ENCODE measurements around the gene MC3R.

Gene MC3R

GRCh38 chr20:56249956-56250355 lies 1.4 kb downstream of the MC3R start:
- Histone ChIP-seq H3K4ac (ENCODE audit: low read depth, low read length) (no peak overlapping the region), H3K9ac (ENCODE audit: low read length) (no peak overlapping the region), H3K27ac (ENCODE audit: low read depth, low read length) (no peak overlapping the region), H2BK120ac (ENCODE audit: low read depth, low read length) (no peak overlapping the region), H2BK15ac (replicated peaks; ENCODE audit: low read depth) (no peak overlapping the region), H3K4me3 (ENCODE audit: low read length) (no peak overlapping the region), H3K36me3 (ENCODE audit: control insufficient read depth, insufficient read depth, low read length) (no peaks in the 10 kb centered on the region), H3K23ac (ENCODE audit: low read length) (no peak overlapping the region), H3K18ac (ENCODE audit: low read length) (no peak overlapping the region), H3K56ac (ENCODE audit: low read length) (no peak overlapping the region), H2AK5ac (ENCODE audit: low read length) (no peak overlapping the region), H2BK5ac (ENCODE audit: low read length) (no peak overlapping the region), H4K8ac (ENCODE audit: low read depth, low read length) (no peak overlapping the region), H3K79me1 (ENCODE audit: low read length) (no peaks in the 10 kb centered on the region), H3K79me2 (ENCODE audit: control insufficient read depth, insufficient read depth, low read length) (no peaks in the 10 kb centered on the region), H4K5ac (ENCODE audit: low read length) (no peak overlapping the region), H3K4me1 (ENCODE audit: control insufficient read depth, low read depth, low read length) (no peaks in the 10 kb centered on the region), H3K4me2 (ENCODE audit: low read length) (no peak overlapping the region), H3K27me3 (ENCODE audit: insufficient read depth, low read length, poor library complexity) (no peaks in the 10 kb centered on the region)
- no peak for DNase-seq
- WGBS (ENCODE audit: extremely low coverage, insufficient coverage, low lambda C conversion rate): no CpG with 5 or more reads among the region's 7 CpGs

GRCh38 chr20:56257604-56258003 lies 9.1 kb downstream of the MC3R start:
- Histone ChIP-seq H3K23ac (ENCODE audit: low read length) (no peak overlapping the region), H2BK120ac (ENCODE audit: low read depth, low read length) (no peak overlapping the region), H3K36me3 (ENCODE audit: control insufficient read depth, insufficient read depth, low read length) (no peaks in the 10 kb centered on the region), H3K27ac (ENCODE audit: low read depth, low read length) (no peak overlapping the region), H3K4me3 (ENCODE audit: low read length) (no peak overlapping the region), H2BK15ac (replicated peaks; ENCODE audit: low read depth) (no peak overlapping the region), H3K79me2 (ENCODE audit: control insufficient read depth, insufficient read depth, low read length) (no peaks in the 10 kb centered on the region), H3K4ac (ENCODE audit: low read depth, low read length) (no peak overlapping the region), H3K56ac (ENCODE audit: low read length) (no peak overlapping the region), H3K4me2 (ENCODE audit: low read length) (no peak overlapping the region), H4K8ac (ENCODE audit: low read depth, low read length) (no peak overlapping the region), H2BK5ac (ENCODE audit: low read length) (no peak overlapping the region), H3K27me3 (ENCODE audit: insufficient read depth, low read length, poor library complexity) (no peaks in the 10 kb centered on the region), H3K18ac (ENCODE audit: low read length) (no peak overlapping the region), H4K5ac (ENCODE audit: low read length) (no peak overlapping the region), H2AK5ac (ENCODE audit: low read length) (no peak overlapping the region), H3K79me1 (ENCODE audit: low read length) (no peaks in the 10 kb centered on the region), H3K9ac (ENCODE audit: low read length) (no peak overlapping the region), H3K4me1 (ENCODE audit: control insufficient read depth, low read depth, low read length) (no peaks in the 10 kb centered on the region)
- DNase-seq: no peak
- no CpG with 5 or more reads among the region's 7 CpGs for WGBS (ENCODE audit: extremely low coverage, insufficient coverage, low lambda C conversion rate)

DNA sequence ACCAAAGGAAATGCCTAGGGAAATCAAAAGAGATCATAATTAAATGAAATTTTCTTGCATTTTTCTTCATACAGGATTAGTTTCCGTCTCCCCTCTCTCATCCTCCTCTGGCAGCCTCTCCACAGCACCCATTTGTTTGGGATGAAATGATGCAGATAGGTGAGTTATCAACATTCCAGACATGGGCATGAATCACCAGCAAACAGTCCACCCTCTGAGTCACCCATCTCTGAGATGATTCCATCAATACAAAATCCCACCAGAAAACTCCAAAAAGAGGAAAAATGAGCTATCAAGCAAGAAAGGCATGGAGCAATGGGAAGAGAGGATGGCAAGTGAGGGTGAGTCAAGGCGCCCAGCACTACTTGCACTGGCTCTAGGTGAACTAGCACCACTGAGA lies 11.4 kb downstream of the MC3R start:
- Histone ChIP-seq H2AK5ac (ENCODE audit: low read length) (no peak overlapping the region), H2BK15ac (replicated peaks; ENCODE audit: low read depth) (no peak overlapping the region), H2BK5ac (ENCODE audit: low read length) (no peak overlapping the region), H4K8ac (ENCODE audit: low read depth, low read length) (no peak overlapping the region), H3K18ac (ENCODE audit: low read length) (no peak overlapping the region), H2BK120ac (ENCODE audit: low read depth, low read length) (no peak overlapping the region), H3K36me3 (ENCODE audit: control insufficient read depth, insufficient read depth, low read length) (no peaks in the 10 kb centered on the region), H3K79me1 (ENCODE audit: low read length) (no peaks in the 10 kb centered on the region), H3K27me3 (ENCODE audit: insufficient read depth, low read length, poor library complexity) (no peaks in the 10 kb centered on the region), H3K23ac (ENCODE audit: low read length) (no peak overlapping the region), H3K9ac (ENCODE audit: low read length) (no peak overlapping the region), H3K4me3 (ENCODE audit: low read length) (no peak overlapping the region), H3K27ac (ENCODE audit: low read depth, low read length) (no peak overlapping the region), H3K79me2 (ENCODE audit: control insufficient read depth, insufficient read depth, low read length) (no peaks in the 10 kb centered on the region), H4K5ac (ENCODE audit: low read length) (no peak overlapping the region), H3K4me2 (ENCODE audit: low read length) (no peak overlapping the region), H3K4me1 (ENCODE audit: control insufficient read depth, low read depth, low read length) (no peaks in the 10 kb centered on the region), H3K56ac (ENCODE audit: low read length) (no peak overlapping the region), H3K4ac (ENCODE audit: low read depth, low read length) (no peak overlapping the region)
- no peak for DNase-seq
- WGBS (ENCODE audit: extremely low coverage, insufficient coverage, low lambda C conversion rate): no CpG with 5 or more reads among the region's 2 CpGs

DNA sequence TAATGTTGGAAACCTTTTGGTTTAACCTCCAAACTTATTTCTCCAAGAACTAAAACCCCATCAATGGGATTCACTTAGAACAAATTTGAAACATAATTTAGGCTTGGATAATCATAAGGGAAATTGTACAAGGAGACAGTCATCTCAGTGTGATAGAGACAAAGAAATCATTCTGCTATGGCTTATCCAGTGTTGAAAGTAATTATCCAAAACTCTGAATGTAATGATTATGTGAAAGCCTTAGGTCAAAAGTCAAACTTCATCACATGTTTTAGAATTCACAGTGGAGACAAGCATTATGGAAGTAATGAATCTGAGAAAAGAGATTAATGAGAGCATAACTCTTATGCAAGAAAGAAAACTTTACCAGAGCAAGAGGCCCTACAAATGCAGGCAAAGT lies 20.0 kb downstream of the MC3R start:
- no peak overlapping the region for H3K4ac ChIP-seq (ENCODE audit: low read depth, low read length)
- no peak overlapping the region for H2AK5ac ChIP-seq (ENCODE audit: low read length)
- no peak overlapping the region for H3K4me2 ChIP-seq (ENCODE audit: low read length)
- no peaks in the 10 kb centered on the region for H3K27me3 ChIP-seq (ENCODE audit: insufficient read depth, low read length, poor library complexity)
- no peak overlapping the region for H3K27ac ChIP-seq (ENCODE audit: low read depth, low read length)
- H2BK120ac ChIP-seq (ENCODE audit: low read depth, low read length): no peak overlapping the region
- no peaks in the 10 kb centered on the region for H3K79me1 ChIP-seq (ENCODE audit: low read length)
- H3K36me3 ChIP-seq (ENCODE audit: control insufficient read depth, insufficient read depth, low read length): no peaks in the 10 kb centered on the region
- H3K4me1 ChIP-seq (ENCODE audit: control insufficient read depth, low read depth, low read length): no peaks in the 10 kb centered on the region
- H4K8ac ChIP-seq (ENCODE audit: low read depth, low read length): no peak overlapping the region
- no peak overlapping the region for H2BK15ac ChIP-seq (replicated peaks; ENCODE audit: low read depth)
- no peak overlapping the region for H3K9ac ChIP-seq (ENCODE audit: low read length)
- H3K56ac ChIP-seq (ENCODE audit: low read length): no peak overlapping the region
- no peak for DNase-seq
- no peak overlapping the region for H3K4me3 ChIP-seq (ENCODE audit: low read length)
- no peak overlapping the region for H3K23ac ChIP-seq (ENCODE audit: low read length)
- no peak overlapping the region for H2BK5ac ChIP-seq (ENCODE audit: low read length)
- H3K18ac ChIP-seq (ENCODE audit: low read length): no peak overlapping the region
- no peak overlapping the region for H4K5ac ChIP-seq (ENCODE audit: low read length)
- H3K79me2 ChIP-seq (ENCODE audit: control insufficient read depth, insufficient read depth, low read length): no peaks in the 10 kb centered on the region

- Histone ChIP-seq H2BK120ac (ENCODE audit: low read depth, low read length) (no peak overlapping the region), H3K27ac (ENCODE audit: low read depth, low read length) (no peak overlapping the region), H3K56ac (ENCODE audit: low read length) (no peak overlapping the region), H3K9ac (ENCODE audit: low read length) (no peak overlapping the region), H3K36me3 (ENCODE audit: control insufficient read depth, insufficient read depth, low read length) (no peaks in the 10 kb centered on the region), H3K23ac (ENCODE audit: low read length) (no peak overlapping the region), H3K79me1 (ENCODE audit: low read length) (no peaks in the 10 kb centered on the region), H2BK5ac (ENCODE audit: low read length) (no peak overlapping the region), H3K4ac (ENCODE audit: low read depth, low read length) (no peak overlapping the region), H3K4me1 (ENCODE audit: control insufficient read depth, low read depth, low read length) (no peaks in the 10 kb centered on the region), H3K4me3 (ENCODE audit: low read length) (no peak overlapping the region), H2BK15ac (replicated peaks; ENCODE audit: low read depth) (no peak overlapping the region), H3K27me3 (ENCODE audit: insufficient read depth, low read length, poor library complexity) (no peaks in the 10 kb centered on the region), H3K18ac (ENCODE audit: low read length) (no peak overlapping the region), H4K8ac (ENCODE audit: low read depth, low read length) (no peak overlapping the region), H4K5ac (ENCODE audit: low read length) (no peak overlapping the region), H2AK5ac (ENCODE audit: low read length) (no peak overlapping the region), H3K79me2 (ENCODE audit: control insufficient read depth, insufficient read depth, low read length) (no peaks in the 10 kb centered on the region), H3K4me2 (ENCODE audit: low read length) (no peak overlapping the region)
- no CpG with 5 or more reads among the region's 4 CpGs for WGBS (ENCODE audit: extremely low coverage, insufficient coverage, low lambda C conversion rate)
- no peak for DNase-seq
These were observed 23.4 kb downstream of the MC3R start for GRCh38 chr20:56271974-56272373.

DNA sequence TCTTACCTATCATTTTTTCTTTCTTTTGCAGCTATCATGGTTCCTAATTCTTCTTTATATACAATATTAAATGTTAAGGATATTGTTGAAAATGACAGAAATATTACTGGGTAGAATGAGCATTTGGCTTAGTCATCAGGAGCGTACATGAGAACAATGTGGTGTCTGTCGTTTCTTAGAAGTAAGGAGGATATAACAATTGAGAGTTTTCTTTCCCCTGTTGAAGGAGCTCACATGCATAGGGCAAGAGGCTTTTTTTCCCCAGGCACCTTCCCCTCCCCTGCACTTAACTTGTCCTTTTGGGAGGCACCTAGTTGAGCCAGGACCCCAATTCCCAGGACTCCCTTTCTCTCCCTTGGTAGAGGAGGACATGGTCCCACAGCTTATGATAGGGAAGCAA lies 25.0 kb downstream of the MC3R start:
- H3K56ac ChIP-seq (ENCODE audit: low read length): no peak overlapping the region
- no peak for DNase-seq
- H3K4me3 ChIP-seq (ENCODE audit: low read length): no peak overlapping the region
- H4K8ac ChIP-seq (ENCODE audit: low read depth, low read length): no peak overlapping the region
- H3K79me2 ChIP-seq (ENCODE audit: control insufficient read depth, insufficient read depth, low read length): no peaks in the 10 kb centered on the region
- WGBS (ENCODE audit: extremely low coverage, insufficient coverage, low lambda C conversion rate): no CpG with 5 or more reads among the region's 2 CpGs
- no peak overlapping the region for H3K4me2 ChIP-seq (ENCODE audit: low read length)
- H3K18ac ChIP-seq (ENCODE audit: low read length): no peak overlapping the region
- H3K27ac ChIP-seq (ENCODE audit: low read depth, low read length): no peak overlapping the region
- H3K4me1 ChIP-seq (ENCODE audit: control insufficient read depth, low read depth, low read length): no peaks in the 10 kb centered on the region
- H3K4ac ChIP-seq (ENCODE audit: low read depth, low read length): no peak overlapping the region
- H3K79me1 ChIP-seq (ENCODE audit: low read length): no peaks in the 10 kb centered on the region
- no peak overlapping the region for H3K23ac ChIP-seq (ENCODE audit: low read length)
- H4K5ac ChIP-seq (ENCODE audit: low read length): no peak overlapping the region
- no peak overlapping the region for H2BK5ac ChIP-seq (ENCODE audit: low read length)
- H2BK15ac ChIP-seq (replicated peaks; ENCODE audit: low read depth): no peak overlapping the region
- H3K36me3 ChIP-seq (ENCODE audit: control insufficient read depth, insufficient read depth, low read length): no peaks in the 10 kb centered on the region
- H3K9ac ChIP-seq (ENCODE audit: low read length): no peak overlapping the region
- no peaks in the 10 kb centered on the region for H3K27me3 ChIP-seq (ENCODE audit: insufficient read depth, low read length, poor library complexity)
- H2AK5ac ChIP-seq (ENCODE audit: low read length): no peak overlapping the region
- no peak overlapping the region for H2BK120ac ChIP-seq (ENCODE audit: low read depth, low read length)
